ENCODE data around the gene GABARAP.

- TF ChIP-seq CTCF (IDR thresholded peaks at IDR 0.05) (no peak), EP300 (IDR thresholded peaks at IDR 0.05; ENCODE audit: borderline replicate concordance in 1 of 2, low read depth in 1 of 2, low read length in 1 of 2) (peak in 1 of 2 experiments; percentile 41; a peak in 1 of 4 replicates), EZH2phosphoT487 (IDR thresholded peaks at IDR 0.05; ENCODE audit: borderline replicate concordance, low read depth) (no peak)
These were observed 7.9 kb downstream of the GABARAP start, which contains the start of gene DVL2 for GRCh38 chr17:7234083-7234951.
